DOHH2 (cell line): ENCODE measurements around the gene DNAAF5.

ENCODE experiments used
- H3F3A ChIP-seq: fragments of 200-600 bp; sonication (generic), shearing (Covaris generic); 2 replicates; pipeline ENCODE4 v1.6.0; 2016; ENCODE audit warnings: antibody characterized with exemption, mild to moderate bottlenecking; ENCODE audit not compliant: control insufficient read depth, insufficient read depth
- H3K27ac ChIP-seq: fragments of 200-600 bp; sonication (generic); 2 replicates; pipeline ENCODE4 v1.5.1; 2014; ENCODE audit warnings: low read depth, mild to moderate bottlenecking, low read length, moderate library complexity
- H3K27me3 ChIP-seq: fragments of 200-600 bp; sonication (generic); 2 replicates; pipeline ENCODE4 v1.6.1; 2014; ENCODE audit warnings: mild to moderate bottlenecking, low read length, mixed read lengths; ENCODE audit not compliant: control insufficient read depth
- H3K36me3 ChIP-seq: fragments of 200-600 bp; sonication (generic); 2 replicates; pipeline ENCODE4 v1.6.1; 2014; ENCODE audit warnings: mild to moderate bottlenecking, low read length, moderate library complexity, mixed read lengths; ENCODE audit not compliant: control insufficient read depth
- H3K4me1 ChIP-seq: fragments of 200-600 bp; sonication (generic); 2 replicates; pipeline ENCODE4 v1.6.1; 2014; ENCODE audit warnings: mild to moderate bottlenecking, low read length, mixed read lengths; ENCODE audit not compliant: control insufficient read depth
- H3K4me2 ChIP-seq: fragments of 200-600 bp; sonication (generic); 2 replicates; pipeline ENCODE4 v1.6.0; 2014; ENCODE audit warnings: mild to moderate bottlenecking, low read length, moderate library complexity
- H3K4me3 ChIP-seq: fragments of 200-600 bp; sonication (generic); 2 replicates; pipeline ENCODE4 v1.5.1; 2014; ENCODE audit warnings: mild to moderate bottlenecking, low read length, mixed read lengths
- H3K79me2 ChIP-seq: fragments of 200-600 bp; sonication (generic); 2 replicates; pipeline ENCODE4 v1.6.1; 2014; ENCODE audit warnings: mild to moderate bottlenecking, low read length, mixed read lengths; ENCODE audit not compliant: control insufficient read depth
- H3K9me2 ChIP-seq: fragments of 200-600 bp; sonication (generic); replicated peaks from 2 replicates; pipeline ENCODE4 v1.6.1; 2014; ENCODE audit warnings: mild to moderate bottlenecking, low read length, mixed read lengths; ENCODE audit not compliant: control insufficient read depth
- H3K9me3 ChIP-seq: fragments of 200-600 bp; sonication (generic); 2 replicates; pipeline ENCODE4 v1.6.1; 2014; ENCODE audit warnings: antibody characterized with exemption, low read length, mixed read lengths; ENCODE audit not compliant: control insufficient read depth, insufficient read depth
- H4K20me1 ChIP-seq: fragments of 200-600 bp; sonication (generic); 2 replicates; pipeline ENCODE4 v1.6.0; 2014; ENCODE audit warnings: low read depth, mild to moderate bottlenecking, antibody characterized with exemption, low read length, moderate library complexity; ENCODE audit not compliant: control insufficient read depth, insufficient read depth
- EZH2phosphoT487 ChIP-seq: fragments of 200-600 bp; sonication (generic); IDR thresholded peaks from 2 replicates; pipeline ENCODE4 v1.6.1; 2017; ENCODE audit warnings: borderline replicate concordance, mild to moderate bottlenecking, antibody characterized with exemption, low read length, moderate library complexity, mixed read lengths
- TF ChIP-seq, protein P1 (sequence below): fragments of 200-600 bp; sonication (generic); IDR thresholded peaks from one replicate; pipeline ENCODE4 v1.5.1; 2014; ENCODE audit warnings: antibody characterized with exemption, mild to moderate bottlenecking, low read depth, low read length; ENCODE audit not compliant: poor library complexity, severe bottlenecking

DNAAF5 gene

DNA sequence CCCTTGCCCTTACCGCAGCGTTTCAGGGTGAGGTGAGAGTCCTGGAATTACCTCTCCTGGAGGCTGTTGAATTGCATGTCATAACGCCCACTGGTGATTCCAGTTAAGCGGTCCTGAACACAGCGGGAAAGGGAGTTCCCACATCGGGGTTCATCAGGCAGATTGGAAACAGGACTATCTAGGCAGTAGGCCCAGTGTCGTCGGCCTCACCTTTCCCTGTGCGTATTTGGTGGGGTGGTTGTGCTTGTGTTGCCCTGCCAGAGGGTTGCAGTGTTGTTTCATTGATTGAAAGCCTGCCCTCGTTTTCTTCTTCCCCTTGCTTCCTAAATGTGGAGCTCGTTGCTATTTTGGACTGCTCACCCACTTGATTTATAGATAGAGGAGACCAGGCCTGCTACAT, 95.2 kb downstream of the DNAAF5 start:
- Histone ChIP-seq H3K4me3 (no peak overlapping the region), H3K79me2 (peaks cover 100% of the 10 kb centered on the region), H4K20me1 (peaks cover 35% of the 10 kb centered on the region), H3F3A (no peaks in the 10 kb centered on the region; the same call in 1 of the 2 replicates), H3K27ac (no peak overlapping the region), H3K9me2 (no peaks in the 10 kb centered on the region), H3K4me2 (no peak overlapping the region), H3K36me3 (peaks cover 38% of the 10 kb centered on the region), H3K9me3 (no peaks in the 10 kb centered on the region; the same call in 1 of the 2 replicates), H3K4me1 (peaks cover 36% of the 10 kb centered on the region), H3K27me3 (no peaks in the 10 kb centered on the region)
- TF ChIP-seq, protein P1, sequence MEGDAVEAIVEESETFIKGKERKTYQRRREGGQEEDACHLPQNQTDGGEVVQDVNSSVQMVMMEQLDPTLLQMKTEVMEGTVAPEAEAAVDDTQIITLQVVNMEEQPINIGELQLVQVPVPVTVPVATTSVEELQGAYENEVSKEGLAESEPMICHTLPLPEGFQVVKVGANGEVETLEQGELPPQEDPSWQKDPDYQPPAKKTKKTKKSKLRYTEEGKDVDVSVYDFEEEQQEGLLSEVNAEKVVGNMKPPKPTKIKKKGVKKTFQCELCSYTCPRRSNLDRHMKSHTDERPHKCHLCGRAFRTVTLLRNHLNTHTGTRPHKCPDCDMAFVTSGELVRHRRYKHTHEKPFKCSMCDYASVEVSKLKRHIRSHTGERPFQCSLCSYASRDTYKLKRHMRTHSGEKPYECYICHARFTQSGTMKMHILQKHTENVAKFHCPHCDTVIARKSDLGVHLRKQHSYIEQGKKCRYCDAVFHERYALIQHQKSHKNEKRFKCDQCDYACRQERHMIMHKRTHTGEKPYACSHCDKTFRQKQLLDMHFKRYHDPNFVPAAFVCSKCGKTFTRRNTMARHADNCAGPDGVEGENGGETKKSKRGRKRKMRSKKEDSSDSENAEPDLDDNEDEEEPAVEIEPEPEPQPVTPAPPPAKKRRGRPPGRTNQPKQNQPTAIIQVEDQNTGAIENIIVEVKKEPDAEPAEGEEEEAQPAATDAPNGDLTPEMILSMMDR, result no peak
- no peak for TF ChIP-seq EZH2phosphoT487

DNA sequence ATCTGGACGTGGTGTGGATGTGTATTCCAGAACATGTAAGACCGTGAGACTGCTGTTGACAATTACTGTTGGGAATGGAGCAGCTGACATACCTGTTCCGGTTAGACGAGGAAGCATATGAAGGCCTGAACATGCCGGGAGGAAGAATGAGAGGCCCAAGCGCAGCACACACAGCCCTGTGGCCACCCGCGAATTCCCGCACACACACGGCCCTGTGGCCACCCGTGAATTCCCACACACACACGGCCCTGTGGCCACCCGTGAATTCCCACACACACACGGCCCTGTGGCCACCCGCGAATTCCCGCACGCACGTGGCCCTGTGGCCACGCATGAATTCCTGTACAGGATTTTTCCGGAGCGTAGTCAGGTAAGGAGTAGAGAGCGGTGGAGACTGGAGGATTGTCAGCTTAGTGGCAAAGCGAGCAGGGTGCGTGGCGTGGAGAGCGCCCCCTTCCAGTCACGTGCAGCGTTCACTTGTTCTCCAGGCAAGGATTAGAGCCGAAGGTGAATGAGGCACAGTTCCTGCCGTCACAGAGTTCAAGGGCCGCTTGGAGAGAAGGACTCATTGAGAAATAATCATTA, 96.3 kb downstream of the DNAAF5 start:
- H3K4me1 ChIP-seq, result peaks cover 34% of the 10 kb centered on the region
- H3K27me3 ChIP-seq, result no peaks in the 10 kb centered on the region
- no peak overlapping the region for H3K4me2 ChIP-seq
- no peaks in the 10 kb centered on the region for H3K9me2 ChIP-seq
- H4K20me1 ChIP-seq, result peaks cover 33% of the 10 kb centered on the region
- H3K9me3 ChIP-seq, result no peaks in the 10 kb centered on the region; the same call in 1 of the 2 replicates
- peaks cover 100% of the 10 kb centered on the region for H3K79me2 ChIP-seq
- H3F3A ChIP-seq, result no peaks in the 10 kb centered on the region; the same call in 1 of the 2 replicates
- H3K27ac ChIP-seq, result no peak overlapping the region
- H3K36me3 ChIP-seq, result peaks cover 39% of the 10 kb centered on the region
- TF ChIP-seq EZH2phosphoT487, result no peak
- TF ChIP-seq, protein P1, result peak; percentile 54
- H3K4me3 ChIP-seq, result no peak overlapping the region

DNA sequence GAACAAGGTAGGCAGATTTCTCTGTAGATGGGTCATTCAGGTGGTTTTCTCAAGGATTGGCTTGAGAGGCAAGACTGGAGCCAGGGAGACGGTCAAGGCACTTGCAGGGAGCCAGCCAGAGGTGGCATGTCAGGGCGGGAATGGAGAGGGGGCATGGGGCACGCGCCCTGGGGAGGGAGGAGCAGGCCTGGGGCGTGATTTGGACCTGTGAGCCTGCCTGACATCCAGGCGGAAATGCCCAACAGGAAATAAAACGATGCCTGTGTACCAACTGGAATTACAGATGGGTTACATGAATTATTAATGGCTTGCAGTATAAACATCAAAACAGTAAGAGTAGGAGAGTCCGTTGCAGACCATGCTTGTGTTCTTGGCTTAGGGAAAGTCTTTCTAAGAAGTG, 97.2 kb downstream of the DNAAF5 start:
- peaks cover 28% of the 10 kb centered on the region for H4K20me1 ChIP-seq
- H3K9me2 ChIP-seq, result no peaks in the 10 kb centered on the region
- no peak overlapping the region for H3K4me3 ChIP-seq
- TF ChIP-seq, protein P1, result no peak
- no peak for TF ChIP-seq EZH2phosphoT487
- H3F3A ChIP-seq, result no peaks in the 10 kb centered on the region
- H3K36me3 ChIP-seq, result peaks cover 32% of the 10 kb centered on the region
- H3K27ac ChIP-seq, result no peak overlapping the region
- H3K79me2 ChIP-seq, result peaks cover 100% of the 10 kb centered on the region
- H3K27me3 ChIP-seq, result no peaks in the 10 kb centered on the region
- peaks cover 25% of the 10 kb centered on the region for H3K4me1 ChIP-seq
- H3K4me2 ChIP-seq, result no peak overlapping the region
- no peaks in the 10 kb centered on the region for H3K9me3 ChIP-seq
